K562 (cell line): ENCODE data around the gene HMX1. TPM values are rescaled to one million over a fixed set of nuclear protein-coding genes. Genes with fewer than 3 reads are reported as not detected.
A peak's percentile ranks its signal among the peaks of the same experiment; 100 is the strongest.

Source experiments
- ATAC-seq: fragments of 200-7000 bp; cut with Tn5 transposase; 3 replicates; pipeline ENCODE4 v1.9.1; 2020; ENCODE audit warnings: moderate library complexity
- BruUV-seq: library from RNA; stranded (reverse); fragments of 400-500 nt; replicated peaks from 2 replicates; lab custom pipeline; 2021; lab: Mats Ljungman, UMichigan
- CTCF ChIA-PET: fragments of 300-600 bp; formaldehyde crosslinking; extraction: SDS; loops from one replicate; lab custom pipeline; 2021; ENCODE audit warnings: low intra/inter-chr PET ratio; lab: Yijun Ruan, JAX
- POLR2A ChIA-PET: fragments of 300-600, 350-650 bp; sonication (Branson Sonifier 250); formaldehyde crosslinking; extraction: SDS; loops from one replicate; lab custom pipeline; 2021; ENCODE audit warnings: antibody characterized with exemption, inconsistent platforms; lab: Yijun Ruan, JAX
- DNase-seq, 4 experiments: peaks; one replicate each; pipeline versions ENCODE4 v3.0.0 to v3.0.0-alpha.2; 2011 to 2018; ENCODE audit warnings: low spot score in 3 of 4, mixed read lengths in 3 of 4; ENCODE audit errors: extremely low read depth in 1 of 4
- FAIRE-seq: peaks from 2 replicates; lab custom pipeline; 2011; peaks lifted over from hg19 to GRCh38; lab: Jason Lieb, UNC
- H2AFZ ChIP-seq: 2 replicates; pipeline ENCODE4 v1.6.0; 2011; ENCODE audit warnings: low read depth, low read length, control low read depth, inconsistent platforms
- H3K27ac ChIP-seq: fragments of 200-600 bp; 3 replicates; pipeline ENCODE4 v1.8.0; 2011; ENCODE audit warnings: low read depth, mild to moderate bottlenecking, control low read depth, inconsistent platforms, low read length, moderate library complexity, mixed read lengths; ENCODE audit errors: extremely low read depth
- H3K27me3 ChIP-seq, 2 experiments: fragments of 300-600 bp in 1 of 2; 2 replicates in 1 of 2; 3 replicates in 1 of 2; pipeline versions ENCODE4 v1.6.0 to v1.8.0; 2011; ENCODE audit warnings: inconsistent platforms in 2 of 2, low read length in 2 of 2, mild to moderate bottlenecking in 1 of 2, mixed read lengths in 1 of 2, moderate library complexity in 1 of 2; ENCODE audit not compliant: control insufficient read depth in 2 of 2, insufficient read depth in 2 of 2
- H3K36me3 ChIP-seq: fragments of 300-600 bp; 3 replicates; pipeline ENCODE4 v1.8.0; 2011; ENCODE audit warnings: mild to moderate bottlenecking, low read length, inconsistent platforms; ENCODE audit not compliant: control insufficient read depth, insufficient read depth
- H3K4me1 ChIP-seq, 2 experiments: fragments of 200-600 bp in 1 of 2; replicated peaks in 1 of 2; 2 replicates in 1 of 2; 3 replicates in 1 of 2; pipeline versions ENCODE4 v1.5.1 to v1.8.0; 2011; ENCODE audit warnings: inconsistent platforms in 2 of 2, low read length in 2 of 2, mild to moderate bottlenecking in 1 of 2, mixed read lengths in 1 of 2, moderate library complexity in 1 of 2; ENCODE audit not compliant: control insufficient read depth in 2 of 2, insufficient read depth in 2 of 2
- H3K4me2 ChIP-seq: 2 replicates; pipeline ENCODE4 v1.6.1; 2011; ENCODE audit warnings: low read length, control low read depth, inconsistent platforms, mixed read lengths; ENCODE audit not compliant: insufficient read depth
- H3K4me3 ChIP-seq: fragments of 200-600 bp; sonication (generic), shearing (Covaris generic); 2 replicates; pipeline ENCODE4 v1.5.1; 2016; ENCODE audit warnings: control low read depth, inconsistent platforms
- H3K79me2 ChIP-seq: fragments of 200-600 bp; 3 replicates; pipeline ENCODE4 v1.8.0; 2011; ENCODE audit warnings: low read length, inconsistent platforms; ENCODE audit not compliant: control insufficient read depth, insufficient read depth
- H3K9ac ChIP-seq, 2 experiments: 2 replicates each; pipeline versions ENCODE4 v1.6.0 to v1.6.1; 2011; ENCODE audit warnings: low read depth in 2 of 2, low read length in 2 of 2, control low read depth in 1 of 2, inconsistent platforms in 1 of 2, mild to moderate bottlenecking in 1 of 2, mixed read lengths in 1 of 2; ENCODE audit not compliant: insufficient read depth in 1 of 2
- H3K9me1 ChIP-seq: one replicate; pipeline ENCODE4 v1.6.0; 2011; ENCODE audit warnings: inconsistent platforms, mild to moderate bottlenecking, low read length, moderate library complexity; ENCODE audit not compliant: control insufficient read depth, insufficient read depth
- H3K9me3 ChIP-seq: replicated peaks from 2 replicates; pipeline ENCODE4 v1.5.1; 2011; ENCODE audit warnings: low read depth, low read length, inconsistent platforms; ENCODE audit not compliant: control insufficient read depth, insufficient read depth
- H4K20me1 ChIP-seq: replicated peaks from 2 replicates; pipeline ENCODE4 v1.6.1; 2011; ENCODE audit warnings: low read length, inconsistent platforms, mixed read lengths; ENCODE audit not compliant: control insufficient read depth, insufficient read depth
- E2F5 ChIP-seq: sonication (generic); formaldehyde crosslinking; IDR thresholded peaks from 2 replicates; pipeline ENCODE4 v1.8.0; 2022; ENCODE audit warnings: mild to moderate bottlenecking, missing genetic modification reagents
- HEY1 ChIP-seq: fragments of 250-450 bp; sonication (Bioruptor Pico); IDR thresholded peaks from 2 replicates; pipeline ENCODE4 v1.5.0; 2020; ENCODE audit warnings: mild to moderate bottlenecking, moderate library complexity, borderline replicate concordance
- HINFP ChIP-seq: fragments of 450-650 bp; conservative IDR thresholded peaks from 2 replicates; pipeline ENCODE4 v1.6.1; 2016; ENCODE audit warnings: missing genetic modification characterization, low read depth, mild to moderate bottlenecking, control low read depth, missing compliant biosample characterization
- HNRNPK ChIP-seq: fragments of 200-400 bp; formaldehyde crosslinking; IDR thresholded peaks from one replicate; pipeline ENCODE4 v1.6.1; 2018; ENCODE audit warnings: mild to moderate bottlenecking, low read depth, low read length; ENCODE audit not compliant: poor library complexity, severe bottlenecking
- JUND ChIP-seq, 2 experiments: IDR thresholded peaks; 2 replicates in 1 of 2; 3 replicates in 1 of 2; pipeline ENCODE4 v1.6.1; 2011; ENCODE audit warnings: borderline replicate concordance in 2 of 2, low read depth in 2 of 2, low read length in 2 of 2, improper control_type of control experiment in 1 of 2, missing biosample characterization in 1 of 2, missing genetic modification characterization in 1 of 2, missing genetic modification reagents in 1 of 2
- NCOR1 ChIP-seq: fragments of 450-650 bp; IDR thresholded peaks from 2 replicates; pipeline ENCODE4 v1.6.1; 2016; ENCODE audit warnings: mild to moderate bottlenecking, moderate library complexity
- PML ChIP-seq: IDR thresholded peaks from 2 replicates; pipeline ENCODE4 v1.6.1; 2012; ENCODE audit warnings: low read length, inconsistent platforms
- RBM25 ChIP-seq: fragments of 200-400 bp; formaldehyde crosslinking; IDR thresholded peaks from 2 replicates; pipeline ENCODE4 v1.6.1; 2018; ENCODE audit warnings: low read length, low read depth, moderate library complexity; ENCODE audit not compliant: severe bottlenecking
- ZFP36 ChIP-seq: fragments of 150-350 bp; IDR thresholded peaks from 2 replicates; pipeline ENCODE4 v1.6.1; 2018; ENCODE audit warnings: low read length, low read depth; ENCODE audit not compliant: partially characterized antibody
- ZNF217 ChIP-seq: sonication (generic); formaldehyde crosslinking; IDR thresholded peaks from 2 replicates; pipeline ENCODE4 v1.8.0; 2022; ENCODE audit warnings: mild to moderate bottlenecking, missing genetic modification reagents
- WGBS: fragments of 100-300 bp; shearing (Covaris generic); methylation state at CpG from one replicate; pipeline ENCODE4 v1.1.6; 2016; ENCODE audit warnings: low coverage, mixed read lengths; ENCODE audit not compliant: insufficient coverage; ENCODE audit errors: missing lambda C conversion rate; 5-methylcytosine and 5-hydroxymethylcytosine counted together
- in situ Hi-C: fragments of 300-500 bp; cut with MboI; formaldehyde crosslinking; loops from 4 replicates; pipeline ENCODE4 v1.15.0; 2018; ENCODE audit warnings: inconsistent platforms, mixed read lengths
- intact Hi-C: fragments of 100-400 bp; cut with micrococcal nuclease; formaldehyde crosslinking; loops from 2 replicates; pipeline ENCODE4 v1.14.2; 2022
- polyA plus RNA-seq, 8 experiments: library from polyadenylated mRNA; depleted of rRNA in 4 of 8; stranded (reverse) in 5 of 8; unstranded in 3 of 8; fragments of >200 nt; fragmentation: Nextera tagmentation in 2 of 8; fragmentation: Illumina TruSeq in 1 of 8; extraction: Ambion mirVana in 2 of 8; extraction: Trizol in 1 of 8; gene quantifications; 2 replicates each; pipeline versions ENCODE4 v1.2.1 to v1.2.3, GENCODE V29; 2011 to 2014; ENCODE audit warnings: inconsistent platforms in 1 of 8, missing spikeins in 1 of 8
- total RNA-seq, 7 experiments: library from RNA; depleted of rRNA in 6 of 7; stranded (reverse); fragments of >200 nt in 6 of 7; fragmentation: Illumina TruSeq in 2 of 7; extraction: Trizol in 2 of 7; gene quantifications; 2 replicates each; pipeline versions ENCODE4 v1.2.1 to v1.2.3, GENCODE V29; 2011 to 2021; ENCODE audit warnings: low replicate concordance in 1 of 7

Gene HMX1
- total and polyA plus RNA-seq, 9 of the 15 experiments (the other 6 are each of a cell fraction or from before 2014, with no cell fraction given) = not detected

- WGBS = 0% methylated on average over 5 of the region's 5 CpGs
- Histone ChIP-seq H3K9me1 (no peaks in the 10 kb centered on the region), H3K9me3 (no peaks in the 10 kb centered on the region), H3K27me3 (peaks cover 0 to 19% of the 10 kb centered on the region in 2 experiments; a peak in 4 of 5 replicates), H3K36me3 (no peaks in the 10 kb centered on the region), H3K9ac (no peak overlapping the region), H2AFZ (no peak overlapping the region), H3K4me2 (no peak overlapping the region), H4K20me1 (no peaks in the 10 kb centered on the region; the same call in 1 of the 2 replicates), H3K27ac (no peak overlapping the region), H3K79me2 (no peaks in the 10 kb centered on the region), H3K4me1 (peaks cover 0 to 5% of the 10 kb centered on the region in 2 experiments; a peak in 1 of 5 replicates), H3K4me3 (no peak overlapping the region)
- intact Hi-C loops = no loop called here
- POLR2A ChIA-PET = no interaction called here
- FAIRE-seq (no peak), ATAC-seq (no peak), DNase-seq (no peak)
- TF ChIP-seq RBM25 = peak; percentile 56
- TF ChIP-seq ZFP36 = peak; percentile 58
- TF ChIP-seq HEY1 (CRISPR knock-in tag) = no peak
- in situ Hi-C loops = no loop called here
- no TSS peak for BruUV-seq
- CTCF ChIA-PET = no interaction called here
Measured at GRCh38 chr4:8896506-8896905, 24.9 kb upstream of the HMX1 start.

GRCh38 chr4:8896071-8896470 is 24.4 kb upstream of the HMX1 start:
- DNase-seq (no peak), ATAC-seq (no peak), FAIRE-seq (no peak)
- no peaks in the 10 kb centered on the region for H3K9me3 ChIP-seq
- in situ Hi-C loops = no loop called here
- no peaks in the 10 kb centered on the region for H3K9me1 ChIP-seq
- no peak overlapping the region for H3K27ac ChIP-seq
- ChIA-PET CTCF (no interaction called here), POLR2A (interaction anchor here (0.6 kb wide), 1 partner anchor 20 kb away, joined by 3 read pairs; no protein-coding TSS in a partner anchor)
- no TSS peak for BruUV-seq
- H3K4me3 ChIP-seq = no peak overlapping the region
- H4K20me1 ChIP-seq = no peaks in the 10 kb centered on the region; the same call in 1 of the 2 replicates
- H3K79me2 ChIP-seq = no peaks in the 10 kb centered on the region
- H3K36me3 ChIP-seq = no peaks in the 10 kb centered on the region
- intact Hi-C loops = no loop called here
- 2% methylated on average over 9 of the region's 10 CpGs for WGBS
- H2AFZ ChIP-seq = no peak overlapping the region
- H3K4me2 ChIP-seq = no peak overlapping the region
- H3K27me3 ChIP-seq = peaks cover 0 to 19% of the 10 kb centered on the region in 2 experiments; a peak in 4 of 5 replicates
- no peak overlapping the region for H3K9ac ChIP-seq
- peaks cover 0 to 5% of the 10 kb centered on the region in 2 experiments; a peak in 1 of 5 replicates for H3K4me1 ChIP-seq
- TF ChIP-seq E2F5 (CRISPR knock-in tag) (no peak), HNRNPK (no peak), ZNF217 (CRISPR knock-in tag) (no peak), HINFP (tag) (no peak), PML (no peak), NCOR1 (no peak), JUND (IDR thresholded peaks at IDR 0.05; ENCODE audit: borderline replicate concordance, low read depth, low read length) (no peak), JUND (tag; IDR thresholded peaks at IDR 0.05; ENCODE audit: borderline replicate concordance, low read depth, low read length) (no peak)
